Measurements from ENCODE around the gene ANKRD62. TPM values are rescaled to one million over a fixed set of nuclear protein-coding genes. Genes with fewer than 3 reads are reported as not detected.
A peak's percentile ranks its signal among the peaks of the same experiment; 100 is the strongest.
"Not testable (repeated sequence)": the region's sequence is repeated elsewhere in the genome, so short reads cannot be mapped to it uniquely, and the experiment has no call there.

Gene ANKRD62
- total RNA-seq, 1 donor from 2014 or later, result not detected

DNA sequence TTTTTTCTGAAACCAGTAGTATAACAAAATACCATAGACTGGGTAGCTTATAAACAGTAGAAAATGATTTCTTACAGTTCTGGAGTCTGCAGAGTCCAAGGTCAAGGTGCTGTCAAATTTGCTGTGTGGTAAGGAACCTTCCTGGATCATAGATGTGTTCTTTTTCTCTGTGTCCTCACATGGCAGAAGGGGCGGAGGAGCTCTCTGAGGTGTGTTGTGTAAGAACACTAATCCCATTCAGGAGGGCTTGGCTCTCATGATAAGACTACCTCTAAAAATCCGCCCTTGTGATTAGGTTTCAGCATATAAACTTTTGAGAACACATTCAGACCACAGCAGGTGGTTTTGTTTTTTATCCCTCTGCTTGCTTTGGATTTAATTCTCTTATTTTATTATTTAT lies 25.7 kb downstream of the ANKRD62 start:
- Mint-ChIP-seq H3K36me3 (ENCODE audit: low read depth) (no peaks in the 10 kb centered on the region), H3K27me3 (ENCODE audit: low read depth) (peaks cover 30% of the 10 kb centered on the region), H3K27ac (ENCODE audit: unreplicated experiment) (no peak overlapping the region), H3K4me3 (ENCODE audit: unreplicated experiment) (no peak overlapping the region), H3K4me1 (ENCODE audit: low read depth) (no peaks in the 10 kb centered on the region), H3K9me3 (ENCODE audit: low read depth) (no peaks in the 10 kb centered on the region)
- no peak for DNase-seq (ENCODE audit: low spot score)
- no peak for TF ChIP-seq CTCF (IDR thresholded peaks at IDR 0.05)

GRCh38 chr18:12121175-12122042 lies 27.8 kb downstream of the ANKRD62 start:
- no peak overlapping the region for H3K27ac Mint-ChIP-seq (ENCODE audit: unreplicated experiment)
- no peak for DNase-seq (ENCODE audit: low spot score)
- peak; percentile 65 for TF ChIP-seq CTCF (IDR thresholded peaks at IDR 0.05)
- H3K4me3 Mint-ChIP-seq (ENCODE audit: unreplicated experiment), result no peak overlapping the region
- H3K27me3 Mint-ChIP-seq (ENCODE audit: low read depth), result peaks cover 37% of the 10 kb centered on the region
- H3K36me3 Mint-ChIP-seq (ENCODE audit: low read depth), result no peaks in the 10 kb centered on the region
- H3K9me3 Mint-ChIP-seq (ENCODE audit: low read depth), result peaks cover 6% of the 10 kb centered on the region
- H3K4me1 Mint-ChIP-seq (ENCODE audit: low read depth), result no peaks in the 10 kb centered on the region

GRCh38 chr18:12122043-12122389 lies 28.4 kb downstream of the ANKRD62 start:
- H3K36me3 Mint-ChIP-seq (ENCODE audit: low read depth); H3K4me1 Mint-ChIP-seq (ENCODE audit: low read depth); H3K9me3 Mint-ChIP-seq (ENCODE audit: low read depth); DNase-seq (ENCODE audit: low spot score); H3K27ac Mint-ChIP-seq (ENCODE audit: unreplicated experiment); H3K4me3 Mint-ChIP-seq (ENCODE audit: unreplicated experiment): not testable (repeated sequence)
- peaks cover 34% of the 10 kb centered on the region for H3K27me3 Mint-ChIP-seq (ENCODE audit: low read depth)

GRCh38 chr18:12127647-12128046 lies 34.0 kb downstream of the ANKRD62 start:
- H3K27ac Mint-ChIP-seq (ENCODE audit: unreplicated experiment); DNase-seq (ENCODE audit: low spot score); H3K4me3 Mint-ChIP-seq (ENCODE audit: unreplicated experiment); H3K36me3 Mint-ChIP-seq (ENCODE audit: low read depth); H3K4me1 Mint-ChIP-seq (ENCODE audit: low read depth); H3K9me3 Mint-ChIP-seq (ENCODE audit: low read depth): not testable (repeated sequence)
- H3K27me3 Mint-ChIP-seq (ENCODE audit: low read depth), result peaks cover 20% of the 10 kb centered on the region

- not testable (repeated sequence) for DNase-seq (ENCODE audit: low spot score); H3K4me1 Mint-ChIP-seq (ENCODE audit: low read depth); H3K9me3 Mint-ChIP-seq (ENCODE audit: low read depth); H3K4me3 Mint-ChIP-seq (ENCODE audit: unreplicated experiment); H3K36me3 Mint-ChIP-seq (ENCODE audit: low read depth); H3K27ac Mint-ChIP-seq (ENCODE audit: unreplicated experiment)
- H3K27me3 Mint-ChIP-seq (ENCODE audit: low read depth), result peaks cover 15% of the 10 kb centered on the region
Measured at GRCh38 chr18:12138831-12139230, 45.2 kb downstream of the ANKRD62 start.

GRCh38 chr18:12140866-12141265 lies 47.2 kb downstream of the ANKRD62 start:
- not testable (repeated sequence) for H3K4me3 Mint-ChIP-seq (ENCODE audit: unreplicated experiment); DNase-seq (ENCODE audit: low spot score); H3K9me3 Mint-ChIP-seq (ENCODE audit: low read depth); H3K4me1 Mint-ChIP-seq (ENCODE audit: low read depth); H3K36me3 Mint-ChIP-seq (ENCODE audit: low read depth); H3K27ac Mint-ChIP-seq (ENCODE audit: unreplicated experiment)
- peaks cover 13% of the 10 kb centered on the region for H3K27me3 Mint-ChIP-seq (ENCODE audit: low read depth)

- not testable (repeated sequence) for H3K9me3 Mint-ChIP-seq (ENCODE audit: low read depth); H3K4me3 Mint-ChIP-seq (ENCODE audit: unreplicated experiment); DNase-seq (ENCODE audit: low spot score); H3K36me3 Mint-ChIP-seq (ENCODE audit: low read depth); H3K4me1 Mint-ChIP-seq (ENCODE audit: low read depth); H3K27ac Mint-ChIP-seq (ENCODE audit: unreplicated experiment)
- peaks cover 13% of the 10 kb centered on the region for H3K27me3 Mint-ChIP-seq (ENCODE audit: low read depth)
Measured at GRCh38 chr18:12141778-12142177, 48.1 kb downstream of the ANKRD62 start.

DNA sequence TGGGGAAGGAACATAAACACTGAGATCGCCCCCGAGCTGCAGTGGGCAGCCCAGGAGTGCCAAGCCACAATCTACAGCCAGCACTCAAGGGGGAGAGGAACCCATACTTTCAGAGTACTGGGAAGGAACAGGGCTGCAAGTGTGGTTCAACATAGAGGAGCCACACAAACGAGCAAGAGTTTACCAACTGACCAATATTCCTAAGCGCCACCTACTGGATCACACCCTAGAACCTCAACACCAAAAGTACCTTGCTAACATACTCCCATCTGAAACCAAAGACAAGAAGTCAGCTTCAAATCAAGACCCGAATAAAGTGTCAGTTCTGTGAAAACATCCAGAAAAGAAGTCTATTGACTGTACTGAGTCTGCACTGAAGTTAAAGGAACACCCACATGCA lies 55.8 kb downstream of the ANKRD62 start:
- H3K27ac Mint-ChIP-seq (ENCODE audit: unreplicated experiment); DNase-seq (ENCODE audit: low spot score); H3K4me3 Mint-ChIP-seq (ENCODE audit: unreplicated experiment); H3K36me3 Mint-ChIP-seq (ENCODE audit: low read depth); H3K9me3 Mint-ChIP-seq (ENCODE audit: low read depth); H3K27me3 Mint-ChIP-seq (ENCODE audit: low read depth): not testable (repeated sequence)
- H3K4me1 Mint-ChIP-seq (ENCODE audit: low read depth), result peaks cover 29% of the 10 kb centered on the region

All from chondrocyte (in vitro differentiated cells).